ENCODE measurements around the gene PEX1.
"Not testable (repeated sequence)": the region's sequence is repeated elsewhere in the genome, so short reads cannot be mapped to it uniquely, and the experiment has no call there.

PEX1 gene

GRCh38 chr7:92456236-92456635 lies 72.1 kb downstream of the PEX1 start:
- H3K4me3 ChIP-seq (ENCODE audit: low read depth, low read length): no peak overlapping the region
- TF ChIP-seq CTCF (IDR thresholded peaks at IDR 0.05; ENCODE audit: insufficient read depth, low read depth, low read length, missing control alignments): no peak
- DNase-seq (ENCODE audit: low read depth): no peak

GRCh38 chr7:92451645-92452044 lies 76.7 kb downstream of the PEX1 start:
- TF ChIP-seq CTCF (IDR thresholded peaks at IDR 0.05; ENCODE audit: insufficient read depth, low read depth, low read length, missing control alignments): no peak
- DNase-seq (ENCODE audit: low read depth): no peak
- H3K4me3 ChIP-seq (ENCODE audit: low read depth, low read length): no peak overlapping the region

DNA sequence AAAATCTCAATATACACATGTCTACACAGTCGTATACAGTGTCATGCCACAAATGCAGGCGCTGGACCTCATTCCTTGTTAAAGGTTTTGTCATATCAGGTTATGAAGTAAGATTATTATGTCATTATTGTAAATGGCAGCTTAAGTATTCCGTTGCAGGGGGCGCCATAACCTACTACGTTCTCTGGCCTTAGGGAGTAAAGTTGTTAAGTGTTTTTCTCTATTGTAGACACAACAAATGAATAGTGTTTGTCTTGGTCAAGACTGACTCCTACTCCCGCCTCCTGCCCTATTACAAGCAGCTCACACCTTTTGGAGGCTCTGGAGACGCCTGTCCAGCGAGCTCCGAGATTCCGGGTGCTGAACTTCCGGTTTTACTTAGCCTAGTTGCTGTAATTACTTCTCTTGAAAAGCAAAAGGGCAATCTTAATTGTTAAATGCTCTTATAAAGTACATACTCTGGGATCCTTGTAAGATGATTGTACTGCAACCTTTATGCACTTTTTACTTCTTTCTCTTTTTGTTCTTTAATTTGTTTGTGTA lies 80.0 kb downstream of the PEX1 start:
- DNase-seq (ENCODE audit: low read depth): peak; percentile 72
- H3K4me3 ChIP-seq (ENCODE audit: low read depth, low read length): peak overlapping the region; percentile 81
- TF ChIP-seq CTCF (IDR thresholded peaks at IDR 0.05; ENCODE audit: insufficient read depth, low read depth, low read length, missing control alignments): peak; percentile 42

DNA sequence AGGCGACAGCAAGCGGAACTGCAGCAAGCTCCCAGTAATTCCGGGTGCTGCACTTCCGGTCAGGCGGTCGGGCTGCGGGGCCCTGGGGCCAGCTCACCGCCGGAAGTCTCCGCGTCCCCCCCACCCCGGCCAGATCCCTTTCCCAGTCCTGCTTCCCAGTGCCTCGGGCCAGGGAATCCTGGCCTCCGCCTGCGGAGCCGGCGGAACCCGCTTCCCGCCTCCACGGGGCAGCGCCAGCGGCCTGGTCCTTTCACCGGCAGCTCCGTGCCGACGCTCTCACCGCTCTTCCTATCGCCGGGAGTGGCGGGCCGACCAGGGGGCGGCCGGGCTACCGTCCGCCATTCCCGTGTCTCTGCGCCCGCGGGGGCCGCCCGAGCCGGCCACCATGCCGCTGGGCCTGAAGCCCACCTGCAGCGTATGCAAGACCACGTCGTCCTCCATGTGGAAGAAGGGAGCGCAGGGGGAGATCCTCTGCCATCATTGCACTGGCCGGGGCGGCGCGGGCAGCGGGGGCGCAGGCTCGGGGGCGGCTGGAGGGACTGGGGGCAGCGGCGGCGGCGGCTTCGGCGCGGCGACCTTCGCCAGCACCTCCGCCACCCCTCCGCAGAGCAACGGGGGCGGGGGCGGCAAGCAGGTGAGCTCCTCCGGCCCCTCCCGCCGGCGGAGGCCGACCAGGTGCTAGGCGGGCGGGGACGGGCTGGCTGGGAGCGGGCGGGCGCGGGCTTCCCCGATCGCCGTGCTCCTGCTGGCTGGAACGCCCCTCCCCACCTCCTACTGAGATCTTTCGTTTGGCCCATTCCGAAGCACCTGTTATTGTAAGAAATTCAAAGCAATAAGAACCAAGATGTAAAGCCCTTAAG lies 80.7 kb downstream of the PEX1 start, which contains the start of gene GATAD1:
Gene GATAD1, plus strand, starts transcription at position 138 of the 860 bp plus-strand sequence. Its CDS starts 248 bp downstream, at position 386.
- TF ChIP-seq CTCF (IDR thresholded peaks at IDR 0.05; ENCODE audit: insufficient read depth, low read depth, low read length, missing control alignments): peak; percentile 93
- DNase-seq (ENCODE audit: low read depth): peak; percentile 94
- H3K4me3 ChIP-seq (ENCODE audit: low read depth, low read length): peak within 1 kb of the TSS; percentile 81

- H3K4me3 ChIP-seq (ENCODE audit: low read depth, low read length): peak overlapping the region; percentile 81
- TF ChIP-seq CTCF (IDR thresholded peaks at IDR 0.05; ENCODE audit: insufficient read depth, low read depth, low read length, missing control alignments): no peak
- DNase-seq (ENCODE audit: low read depth): no peak
Observed at GRCh38 chr7:92446869-92447344, 81.4 kb downstream of the PEX1 start.

DNA sequence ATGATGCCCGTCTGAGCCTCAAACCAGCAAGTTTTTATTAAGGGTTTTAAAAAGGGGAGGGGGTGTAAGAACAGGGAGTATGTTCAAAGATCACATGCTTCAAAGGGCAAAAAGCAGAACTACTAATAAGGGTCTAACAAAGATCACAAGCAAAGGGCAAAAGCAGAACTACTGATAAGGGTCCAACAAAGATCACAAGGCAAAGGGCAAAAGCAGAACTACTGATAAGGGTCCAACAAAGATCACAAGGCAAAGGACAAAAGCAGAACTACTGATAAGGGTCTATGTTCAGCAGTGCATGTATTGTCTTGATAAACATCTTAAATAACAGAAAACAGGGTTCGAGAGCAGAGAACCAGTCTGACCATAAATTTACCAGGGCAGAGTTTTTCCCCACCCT lies 85.6 kb downstream of the PEX1 start:
- H3K4me3 ChIP-seq (ENCODE audit: low read depth, low read length); DNase-seq (ENCODE audit: low read depth): not testable (repeated sequence)

GRCh38 chr7:92437956-92438491 lies 90.3 kb downstream of the PEX1 start:
- no peak overlapping the region for H3K4me3 ChIP-seq (ENCODE audit: low read depth, low read length)
- DNase-seq (ENCODE audit: low read depth): no peak
- no peak for TF ChIP-seq CTCF (IDR thresholded peaks at IDR 0.05; ENCODE audit: insufficient read depth, low read depth, low read length, missing control alignments)

Measured in GM12865 (cell line).